ENCODE results near the gene HDAC4. TPM values are rescaled to one million over a fixed set of nuclear protein-coding genes. Genes with fewer than 3 reads are reported as not detected.

HDAC4 gene
- polyA plus RNA-seq, 1 donor (not counting 4 experiments of a cell fraction or from before 2014, with no cell fraction given): 2.9 TPM

- dilution Hi-C loops (cut with MboI; ENCODE audit: extremely low pct_ligation_motif_present, low sequenced_read_pairs): no loop called here
- H3K4me2 ChIP-seq (ENCODE audit: control insufficient read depth, extremely low read depth, insufficient read depth, low read depth, low read length): peak overlapping the region; percentile 22
These were observed 302.4 kb downstream of the HDAC4 start for GRCh38 chr2:239098288-239098970.

GRCh38 chr2:239097428-239097696 lies 303.5 kb downstream of the HDAC4 start:
- dilution Hi-C loops (cut with MboI; ENCODE audit: extremely low pct_ligation_motif_present, low sequenced_read_pairs): no loop called here
- Histone ChIP-seq H3K9me1 (ENCODE audit: control insufficient read depth, extremely low read depth, insufficient read depth, low read length) (no peaks in the 10 kb centered on the region), H2AFZ (ENCODE audit: control insufficient read depth, low read length) (no peak overlapping the region), H3K4me1 (ENCODE audit: control insufficient read depth, extremely low read depth, insufficient read depth, low read length) (peaks cover 16% of the 10 kb centered on the region), H3K9me3 (ENCODE audit: control insufficient read depth, low read depth, low read length) (no peaks in the 10 kb centered on the region), H3K79me2 (ENCODE audit: control insufficient read depth, insufficient read depth, low read length) (no peaks in the 10 kb centered on the region), H4K20me1 (ENCODE audit: control insufficient read depth, extremely low read depth, insufficient read depth, low read length) (no peaks in the 10 kb centered on the region), H3K4me2 (ENCODE audit: control insufficient read depth, extremely low read depth, insufficient read depth, low read depth, low read length) (no peak overlapping the region), H3K9ac (ENCODE audit: control insufficient read depth, extremely low read depth, insufficient read depth, low read length) (no peak overlapping the region), H3K27ac (ENCODE audit: control insufficient read depth, insufficient read depth, low read length) (no peak overlapping the region), H3K36me3 (ENCODE audit: control insufficient read depth in 2 of 2, extremely low read depth in 1 of 2, insufficient read depth in 2 of 2, low read length in 2 of 2) (peaks cover 0 to 2% of the 10 kb centered on the region in 2 experiments), H3K27me3 (ENCODE audit: control insufficient read depth, extremely low read depth, insufficient read depth, low read length) (no peaks in the 10 kb centered on the region), H3K4me3 (ENCODE audit: control insufficient read depth in 2 of 3, extremely low read depth in 1 of 3, insufficient read depth in 2 of 3, low read depth in 1 of 3, low read length in 3 of 3) (no peak overlapping the region)
- no peak for DNase-seq (ENCODE audit: low read depth, low spot score)
- no peak for FAIRE-seq
- TF ChIP-seq, protein P1, sequence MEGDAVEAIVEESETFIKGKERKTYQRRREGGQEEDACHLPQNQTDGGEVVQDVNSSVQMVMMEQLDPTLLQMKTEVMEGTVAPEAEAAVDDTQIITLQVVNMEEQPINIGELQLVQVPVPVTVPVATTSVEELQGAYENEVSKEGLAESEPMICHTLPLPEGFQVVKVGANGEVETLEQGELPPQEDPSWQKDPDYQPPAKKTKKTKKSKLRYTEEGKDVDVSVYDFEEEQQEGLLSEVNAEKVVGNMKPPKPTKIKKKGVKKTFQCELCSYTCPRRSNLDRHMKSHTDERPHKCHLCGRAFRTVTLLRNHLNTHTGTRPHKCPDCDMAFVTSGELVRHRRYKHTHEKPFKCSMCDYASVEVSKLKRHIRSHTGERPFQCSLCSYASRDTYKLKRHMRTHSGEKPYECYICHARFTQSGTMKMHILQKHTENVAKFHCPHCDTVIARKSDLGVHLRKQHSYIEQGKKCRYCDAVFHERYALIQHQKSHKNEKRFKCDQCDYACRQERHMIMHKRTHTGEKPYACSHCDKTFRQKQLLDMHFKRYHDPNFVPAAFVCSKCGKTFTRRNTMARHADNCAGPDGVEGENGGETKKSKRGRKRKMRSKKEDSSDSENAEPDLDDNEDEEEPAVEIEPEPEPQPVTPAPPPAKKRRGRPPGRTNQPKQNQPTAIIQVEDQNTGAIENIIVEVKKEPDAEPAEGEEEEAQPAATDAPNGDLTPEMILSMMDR (optimal IDR thresholded peaks at IDR 0.05 in 1 of 3, IDR thresholded peaks at IDR 0.05 in 1 of 3, conservative IDR thresholded peaks at IDR 0.05 in 1 of 3; ENCODE audit: extremely low read depth in 1 of 3, insufficient read depth in 2 of 3, low read length in 3 of 3): no peak
- TF ChIP-seq EZH2 (IDR thresholded peaks at IDR 0.05; ENCODE audit: low read length): no peak

More at GRCh38 chr2:239098288-239098970, 302.4 kb downstream of the HDAC4 start:
- TF ChIP-seq, protein P1 (optimal IDR thresholded peaks at IDR 0.05 in 1 of 3, IDR thresholded peaks at IDR 0.05 in 1 of 3, conservative IDR thresholded peaks at IDR 0.05 in 1 of 3; ENCODE audit: extremely low read depth in 1 of 3, insufficient read depth in 2 of 3, low read length in 3 of 3): no peak
- no peak for TF ChIP-seq EZH2 (IDR thresholded peaks at IDR 0.05; ENCODE audit: low read length)
- H3K9me3 ChIP-seq (ENCODE audit: control insufficient read depth, low read depth, low read length): no peaks in the 10 kb centered on the region
- H3K79me2 ChIP-seq (ENCODE audit: control insufficient read depth, insufficient read depth, low read length): no peaks in the 10 kb centered on the region
- FAIRE-seq: peak; percentile 79
- peaks cover 0 to 4% of the 10 kb centered on the region in 2 experiments for H3K36me3 ChIP-seq (ENCODE audit: control insufficient read depth in 2 of 2, extremely low read depth in 1 of 2, insufficient read depth in 2 of 2, low read length in 2 of 2)
- DNase-seq (ENCODE audit: low read depth, low spot score): peak; percentile 59
- no peaks in the 10 kb centered on the region for H3K27me3 ChIP-seq (ENCODE audit: control insufficient read depth, extremely low read depth, insufficient read depth, low read length)
- H3K9ac ChIP-seq (ENCODE audit: control insufficient read depth, extremely low read depth, insufficient read depth, low read length): no peak overlapping the region
- H3K4me1 ChIP-seq (ENCODE audit: control insufficient read depth, extremely low read depth, insufficient read depth, low read length): peaks cover 16% of the 10 kb centered on the region
- peak overlapping the region; percentile 45 for H3K27ac ChIP-seq (ENCODE audit: control insufficient read depth, insufficient read depth, low read length)
- H4K20me1 ChIP-seq (ENCODE audit: control insufficient read depth, extremely low read depth, insufficient read depth, low read length): no peaks in the 10 kb centered on the region
- no peak overlapping the region for H3K4me3 ChIP-seq (ENCODE audit: control insufficient read depth in 2 of 3, extremely low read depth in 1 of 3, insufficient read depth in 2 of 3, low read depth in 1 of 3, low read length in 3 of 3)
- H3K9me1 ChIP-seq (ENCODE audit: control insufficient read depth, extremely low read depth, insufficient read depth, low read length): no peaks in the 10 kb centered on the region
- H2AFZ ChIP-seq (ENCODE audit: control insufficient read depth, low read length): no peak overlapping the region
